ENCODE data around the gene PCID2. TPM values are rescaled to one million over a fixed set of nuclear protein-coding genes. Genes with fewer than 3 reads are reported as not detected.

The PCID2 gene
- total and polyA plus RNA-seq, 2 donors (not counting 1 experiment from before 2014, with no cell fraction given) = 52.2 to 61.1 TPM

DNA sequence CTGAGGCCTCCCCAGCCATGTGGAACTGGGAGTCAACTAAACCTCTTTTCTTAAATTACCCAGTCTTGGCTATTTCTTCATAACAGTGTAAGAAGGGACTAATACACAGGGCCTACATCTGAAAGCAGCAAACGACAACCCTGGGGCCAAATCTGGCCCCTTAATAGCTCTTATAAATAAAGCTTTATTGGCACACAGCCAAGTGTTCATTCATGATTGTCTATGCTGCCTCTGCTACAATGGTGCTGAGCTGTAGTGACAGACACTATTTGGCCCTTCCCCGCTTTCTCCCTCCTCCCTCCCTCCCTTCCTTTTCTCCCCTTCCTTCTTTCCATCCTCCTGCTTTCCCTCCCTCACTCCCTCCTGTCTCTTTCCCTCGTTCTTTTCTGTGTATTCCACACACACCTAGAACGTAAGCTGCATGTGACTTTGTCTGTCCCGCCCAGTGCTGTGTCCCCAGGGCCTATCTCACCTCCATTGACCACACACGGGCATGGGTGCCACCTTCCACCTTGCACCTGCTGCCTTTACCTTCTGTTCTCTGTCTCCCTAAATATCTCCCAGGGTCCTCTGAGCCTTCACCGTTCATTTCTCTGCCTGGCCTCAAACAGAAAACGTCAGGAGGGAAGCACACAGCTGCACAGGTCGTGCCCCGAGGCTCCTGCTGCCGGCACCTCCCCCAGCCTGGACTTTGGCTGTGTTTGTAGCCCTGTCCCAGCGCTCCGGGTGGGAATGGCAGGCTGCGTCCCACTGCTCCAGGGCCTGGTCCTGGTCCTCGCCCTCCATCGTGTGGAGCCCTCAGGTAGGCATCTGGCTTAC, 50.3 kb downstream of the PCID2 start, which contains the start of gene PROZ:
PROZ (plus strand) TSS at position 720 of the 819 bp plus-strand sequence; CDS start at position 733, 13 bp downstream.
- peaks cover 0 to 11% (median 0%) of the 10 kb centered on the region in 3 donors for H3K9me3 ChIP-seq (ENCODE audit: control extremely low read depth in 1 of 3, control insufficient read depth in 2 of 3, insufficient read depth in 1 of 3, low read length in 2 of 3)
- ChIA-PET CTCF (no interaction called here), POLR2A (no interaction called here)
- no peak within 1 kb of the TSS for H3K9ac ChIP-seq (ENCODE audit: low read length)
- DNase-seq (no peak), ATAC-seq (ENCODE audit: low read depth) (no peak)
- 79% methylated on average over 16 of the region's 16 CpGs for WGBS (ENCODE audit: insufficient coverage)
- Mint-ChIP-seq H3K27me3 (peaks cover 4% of the 10 kb centered on the region), H3K9me3 (ENCODE audit: insufficient read depth) (peaks cover 3% of the 10 kb centered on the region), H3K4me3 (no peak within 1 kb of the TSS), H3K4me1 (peaks cover 13% of the 10 kb centered on the region), H3K27ac (no peak within 1 kb of the TSS)
- peaks cover 0 to 38% (median 3%) of the 10 kb centered on the region in 4 experiments for H3K27me3 ChIP-seq (replicated peaks in 1 of 4; ENCODE audit: control extremely low read depth in 1 of 4, control insufficient read depth in 3 of 4, insufficient read depth in 4 of 4, low read length in 3 of 4)
- no peak for TF ChIP-seq EZH2 (IDR thresholded peaks at IDR 0.05; ENCODE audit: borderline replicate concordance, insufficient read depth, low read depth, low read length, poor library complexity, severe bottlenecking)
- TF ChIP-seq, protein P1, sequence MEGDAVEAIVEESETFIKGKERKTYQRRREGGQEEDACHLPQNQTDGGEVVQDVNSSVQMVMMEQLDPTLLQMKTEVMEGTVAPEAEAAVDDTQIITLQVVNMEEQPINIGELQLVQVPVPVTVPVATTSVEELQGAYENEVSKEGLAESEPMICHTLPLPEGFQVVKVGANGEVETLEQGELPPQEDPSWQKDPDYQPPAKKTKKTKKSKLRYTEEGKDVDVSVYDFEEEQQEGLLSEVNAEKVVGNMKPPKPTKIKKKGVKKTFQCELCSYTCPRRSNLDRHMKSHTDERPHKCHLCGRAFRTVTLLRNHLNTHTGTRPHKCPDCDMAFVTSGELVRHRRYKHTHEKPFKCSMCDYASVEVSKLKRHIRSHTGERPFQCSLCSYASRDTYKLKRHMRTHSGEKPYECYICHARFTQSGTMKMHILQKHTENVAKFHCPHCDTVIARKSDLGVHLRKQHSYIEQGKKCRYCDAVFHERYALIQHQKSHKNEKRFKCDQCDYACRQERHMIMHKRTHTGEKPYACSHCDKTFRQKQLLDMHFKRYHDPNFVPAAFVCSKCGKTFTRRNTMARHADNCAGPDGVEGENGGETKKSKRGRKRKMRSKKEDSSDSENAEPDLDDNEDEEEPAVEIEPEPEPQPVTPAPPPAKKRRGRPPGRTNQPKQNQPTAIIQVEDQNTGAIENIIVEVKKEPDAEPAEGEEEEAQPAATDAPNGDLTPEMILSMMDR (IDR thresholded peaks at IDR 0.05) = no peak
- no peaks in the 10 kb centered on the region for H3K36me3 ChIP-seq (replicated peaks in 1 of 2; ENCODE audit: control extremely low read depth in 1 of 2, control insufficient read depth in 1 of 2, extremely low read depth in 1 of 2, insufficient read depth in 2 of 2, low read length in 1 of 2)
- no peak within 1 kb of the TSS for H2AFZ ChIP-seq (ENCODE audit: insufficient read depth, low read depth, low read length, poor library complexity, severe bottlenecking)
- H3K27ac ChIP-seq (ENCODE audit: low read length in 2 of 2) = no peak within 1 kb of the TSS
- H4K20me1 ChIP-seq (ENCODE audit: control insufficient read depth, insufficient read depth, low read length, poor library complexity, severe bottlenecking) = no peaks in the 10 kb centered on the region
- H3K4me1 ChIP-seq (ENCODE audit: control insufficient read depth in 2 of 2, insufficient read depth in 2 of 2, low read length in 2 of 2) = peaks cover 4 to 20% of the 10 kb centered on the region in 2 donors
- no peaks in the 10 kb centered on the region for H3K79me2 ChIP-seq (ENCODE audit: control insufficient read depth, insufficient read depth, low read length)
- intact Hi-C loops (cut with micrococcal nuclease) = no loop called here
- no peak within 1 kb of the TSS for H3K4me3 ChIP-seq (ENCODE audit: control extremely low read depth in 1 of 5, extremely low read depth in 1 of 5, insufficient read depth in 1 of 5, low read depth in 2 of 5, low read length in 4 of 5)
- no peak within 1 kb of the TSS for H3K4me2 ChIP-seq (replicated peaks; ENCODE audit: low read depth, low read length, poor library complexity, severe bottlenecking)
